Stimulated activated CD4-positive, alpha-beta T cell treated with anti-CD3 and anti-CD28 coated beads, Interleukin-4, amount 100 ng/mL, for 1 hour (primary cell): ENCODE measurements around the gene IGSF22.
"Not testable (repeated sequence)": the region's sequence is repeated elsewhere in the genome, so short reads cannot be mapped to it uniquely, and the experiment has no call there.

Experiments used
- DNase-seq: peaks from one replicate; pipeline ENCODE4 v3.0.0-alpha.2; 2020

Gene IGSF22

GRCh38 chr11:18681949-18682348 lies 44.0 kb downstream of the IGSF22 start:
- not testable (repeated sequence) for DNase-seq

GRCh38 chr11:18677560-18677959 lies 48.4 kb downstream of the IGSF22 start:
- DNase-seq, result no peak

GRCh38 chr11:18676803-18677202 lies 49.2 kb downstream of the IGSF22 start:
- no peak for DNase-seq

- peak; percentile 2 for DNase-seq
Observed at GRCh38 chr11:18672209-18672608, 53.8 kb downstream of the IGSF22 start.

- DNase-seq, result no peak
Observed at GRCh38 chr11:18671246-18671645, 54.7 kb downstream of the IGSF22 start.

DNA sequence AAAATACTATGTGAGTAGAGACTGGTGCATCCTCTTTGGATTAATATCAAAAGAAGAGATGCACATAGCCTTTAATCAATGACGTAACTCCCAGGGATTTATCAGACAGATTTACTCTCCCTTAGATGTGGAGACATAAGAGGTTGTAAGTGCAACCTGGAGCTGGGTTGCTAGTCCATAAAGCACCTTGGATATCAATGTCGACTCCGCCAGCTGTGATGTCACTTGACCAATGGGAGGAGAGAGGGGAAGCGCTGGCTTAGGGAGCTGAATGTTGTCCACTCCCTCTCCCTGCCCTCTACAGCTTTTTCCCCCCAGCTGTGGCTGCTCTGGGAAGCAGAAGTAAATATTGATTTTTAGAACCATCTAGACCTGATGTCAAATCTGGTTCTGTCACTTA lies 56.3 kb downstream of the IGSF22 start:
- DNase-seq, result no peak

DNA sequence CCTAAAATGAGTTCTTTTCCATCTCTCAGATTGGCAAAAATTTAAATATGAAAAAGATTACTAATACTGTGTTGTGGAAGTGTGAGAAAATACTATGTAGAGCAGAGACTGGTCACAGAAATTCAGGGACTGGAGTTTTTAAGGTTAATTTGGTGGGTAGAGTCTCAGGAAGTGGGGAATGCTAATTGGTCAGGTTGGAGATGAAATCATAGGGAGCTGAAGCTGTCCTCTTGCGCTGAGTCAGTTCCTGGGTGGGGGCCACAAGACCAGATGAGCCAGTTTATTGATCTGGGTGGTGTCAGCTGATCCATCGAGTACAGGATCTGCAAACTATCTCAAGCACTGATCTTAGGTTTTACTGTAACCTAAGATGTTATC lies 56.8 kb downstream of the IGSF22 start:
- DNase-seq, result no peak

DNA sequence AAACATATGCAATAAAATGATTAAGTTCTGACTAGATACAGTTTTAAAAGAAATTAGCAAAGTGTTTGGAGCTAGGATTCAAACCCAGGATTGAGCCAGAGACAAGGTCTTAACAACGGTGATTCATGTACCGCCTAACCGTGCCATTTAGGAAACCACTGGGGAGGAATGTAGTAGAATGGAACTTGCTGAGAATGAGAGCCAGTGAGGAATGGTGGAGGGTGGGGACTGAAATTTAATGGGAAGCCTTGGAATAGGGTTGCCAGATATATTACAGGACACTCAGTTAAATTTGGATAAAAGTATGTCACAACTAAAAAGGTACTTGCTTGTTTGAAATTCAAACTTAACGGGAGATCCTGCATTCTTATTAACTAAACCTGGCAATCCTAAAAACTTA lies 57.9 kb downstream of the IGSF22 start:
- DNase-seq, result no peak

DNA sequence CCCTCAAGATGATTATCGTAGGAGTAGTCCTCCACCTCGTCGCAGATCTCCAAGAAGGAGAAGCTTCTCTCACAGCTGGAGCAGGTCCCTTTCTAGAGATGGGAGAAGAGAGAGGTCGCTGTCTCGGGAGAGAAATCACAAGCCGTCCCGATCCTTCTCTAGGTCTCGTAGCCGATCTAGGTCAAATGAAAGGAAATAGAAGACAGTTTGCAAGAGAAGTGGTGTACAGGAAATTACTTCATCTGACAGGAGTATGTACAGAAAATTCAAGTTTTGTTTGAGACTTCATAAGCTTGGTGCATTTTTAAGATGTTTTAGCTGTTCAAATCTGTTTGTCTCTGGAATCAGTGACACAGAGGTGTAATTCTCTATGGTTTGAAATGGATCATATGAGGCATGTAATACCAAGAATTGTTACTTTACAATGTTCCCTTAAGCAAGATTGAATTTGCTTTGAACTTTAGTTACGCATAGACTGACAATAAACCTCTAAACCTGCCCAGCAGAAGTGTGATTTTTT lies 60.6 kb downstream of the IGSF22 start:
- not testable (repeated sequence) for DNase-seq

DNA sequence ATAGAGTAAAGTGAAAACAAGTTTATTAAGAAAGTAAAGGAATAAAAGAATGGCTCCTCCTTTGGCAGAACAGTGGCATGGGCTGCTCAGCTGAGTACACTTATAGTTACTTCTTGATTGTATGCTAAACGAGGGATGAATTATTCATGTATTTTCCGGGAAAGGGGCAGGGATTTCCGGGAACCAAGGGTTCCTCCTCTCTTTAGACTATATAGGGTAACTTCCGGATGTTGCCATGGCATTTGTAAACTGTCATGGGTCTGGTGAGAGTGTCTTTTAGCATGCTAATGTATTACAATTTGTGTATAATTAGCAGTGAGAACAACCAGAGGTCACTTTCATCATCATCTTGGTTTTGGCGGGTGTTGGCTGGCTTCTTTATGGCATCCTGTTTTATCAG lies 68.3 kb downstream of the IGSF22 start:
- DNase-seq, result no peak
